Eye (tissue), 1 donor: ENCODE results near the gene OR7G3.

Experiments used
- DNase-seq: peaks from one replicate; pipeline ENCODE4 v3.0.0-alpha.2; 2015

Gene OR7G3

DNA sequence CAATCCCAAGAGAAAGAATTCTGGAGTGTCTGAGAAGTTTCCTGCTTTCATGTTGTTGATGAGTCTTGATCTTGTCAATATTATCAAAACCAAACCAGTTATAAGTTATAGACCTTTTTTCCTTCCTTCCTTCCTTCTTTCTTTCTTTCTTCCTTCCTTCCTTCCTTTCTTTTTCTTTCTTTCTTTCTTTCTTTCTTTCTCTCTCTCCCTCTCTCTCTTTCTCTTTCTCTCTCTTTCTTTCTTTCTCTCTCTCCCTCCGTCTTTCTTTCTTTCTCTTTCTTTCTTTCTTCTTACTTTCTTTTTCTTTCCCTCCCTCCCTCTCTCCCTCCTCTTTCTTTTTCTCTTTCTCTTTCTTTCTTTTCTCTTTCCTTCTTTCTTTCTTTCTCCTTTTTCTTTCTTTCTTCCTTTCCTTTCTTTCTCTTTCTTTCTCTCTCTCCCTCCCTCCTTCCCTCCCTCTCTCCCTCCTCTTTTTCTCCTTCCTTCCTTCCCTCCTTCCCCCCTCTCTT, at the start of gene OR7G3:
TSS of gene OR7G3 (minus strand) at position 51 of the 506 bp plus-strand sequence. CDS start at position 51, 0 bp downstream.
- no peak for DNase-seq

DNA sequence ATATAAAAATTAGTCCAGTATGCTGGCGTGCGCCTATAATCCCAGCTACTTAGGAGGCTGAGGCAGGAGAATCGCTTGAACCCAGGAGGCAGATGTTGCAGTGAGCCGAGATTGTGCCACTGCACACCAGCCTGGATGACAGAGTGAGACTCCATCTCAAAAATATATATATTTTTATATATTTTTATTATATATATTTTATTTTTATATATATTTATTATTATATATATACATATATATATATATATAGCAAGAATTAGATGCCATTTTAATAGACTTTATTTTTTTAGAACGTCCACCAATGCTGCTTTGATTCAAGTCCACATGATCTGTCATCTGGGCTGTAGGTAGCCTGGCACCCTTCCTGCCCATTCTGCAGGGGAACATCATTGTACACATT, 48.6 kb upstream of the OR7G3 start:
- no peak for DNase-seq

DNA sequence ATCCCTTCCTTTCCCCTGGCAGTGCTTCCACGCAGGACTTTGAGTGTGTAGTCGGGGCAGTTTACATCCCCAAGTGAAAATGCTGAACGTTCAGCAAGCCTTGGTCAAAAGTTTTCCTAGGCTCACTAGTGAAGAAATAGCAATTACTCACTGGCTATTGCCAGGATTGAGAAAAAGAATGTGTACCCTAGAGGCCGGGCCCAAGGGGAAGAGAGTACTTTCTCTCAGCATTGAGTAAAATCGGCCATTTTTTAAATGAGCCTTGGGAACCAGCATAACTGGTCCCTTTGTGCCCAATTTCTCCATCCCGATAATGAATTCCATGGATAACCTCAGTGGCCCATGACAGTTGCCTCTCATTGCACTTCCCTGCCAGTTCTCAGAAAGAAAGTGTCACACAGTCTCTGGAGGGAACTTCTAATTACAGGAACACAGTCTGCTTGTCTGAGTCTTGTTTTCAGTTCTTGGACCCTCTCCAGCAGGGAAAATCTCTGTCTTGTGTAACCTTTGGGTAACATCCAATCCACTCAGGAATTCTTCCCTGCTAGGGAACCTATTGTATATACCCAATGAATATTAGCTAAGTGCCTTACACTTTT, 44.7 kb upstream of the OR7G3 start:
- DNase-seq: no peak

DNA sequence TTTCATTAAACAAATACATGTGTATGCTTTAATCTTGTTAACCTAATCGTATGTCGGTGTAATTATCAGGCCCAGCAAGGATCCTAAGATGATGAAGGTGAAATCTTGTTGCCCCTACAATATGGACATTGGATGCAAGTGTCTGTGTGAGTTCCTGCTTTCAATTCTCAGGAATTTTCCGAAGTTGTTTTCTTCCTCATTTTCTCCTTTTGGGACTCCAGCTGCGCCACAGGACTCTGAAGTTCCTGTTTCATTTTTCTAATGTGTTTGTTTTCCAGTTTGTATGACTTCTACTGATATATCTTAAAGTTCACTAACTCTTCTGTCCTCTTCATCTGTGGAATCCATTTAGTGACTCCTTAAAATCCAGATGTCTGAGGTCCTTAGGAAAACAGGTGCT, 40.1 kb upstream of the OR7G3 start:
- no peak for DNase-seq

DNA sequence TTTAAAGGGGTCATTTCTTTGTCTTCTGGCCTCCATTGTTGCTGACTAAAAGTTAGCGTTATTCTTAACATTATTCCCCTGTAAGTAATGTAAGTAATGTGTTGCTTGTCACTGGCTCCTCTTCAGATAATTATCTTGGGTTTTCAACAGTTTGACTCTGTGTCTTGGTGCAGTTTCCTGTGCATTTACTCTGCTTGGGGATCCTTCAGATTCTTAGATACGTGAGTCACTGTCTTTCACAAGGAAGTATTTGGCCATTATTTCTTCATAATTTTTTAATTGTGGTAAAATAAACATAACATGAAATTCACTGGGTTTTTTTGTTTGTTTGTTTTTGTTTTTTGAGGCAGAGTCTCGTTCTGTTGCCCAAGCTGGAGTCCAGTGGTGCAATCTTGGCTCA, 38.5 kb upstream of the OR7G3 start:
- no peak for DNase-seq

DNA sequence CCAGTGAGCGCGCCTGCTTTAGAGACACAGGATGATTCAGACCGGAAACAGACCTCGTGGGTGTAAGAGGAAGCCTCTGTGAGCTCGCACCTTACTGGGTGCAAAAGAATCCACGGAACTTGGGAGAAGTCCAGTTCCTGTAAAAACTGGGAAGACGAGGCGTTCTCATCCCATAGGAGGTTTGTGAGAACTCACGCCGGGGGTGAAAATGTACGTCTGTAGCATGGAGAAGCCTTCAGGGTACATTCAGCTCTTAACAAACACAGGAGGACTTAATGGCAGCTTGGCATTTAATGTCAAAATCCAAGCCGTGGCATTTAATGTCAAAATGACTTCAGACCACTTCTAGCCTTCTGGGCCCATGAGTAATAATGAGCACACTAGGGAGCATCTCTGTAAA, 34.7 kb upstream of the OR7G3 start:
- DNase-seq: no peak

DNA sequence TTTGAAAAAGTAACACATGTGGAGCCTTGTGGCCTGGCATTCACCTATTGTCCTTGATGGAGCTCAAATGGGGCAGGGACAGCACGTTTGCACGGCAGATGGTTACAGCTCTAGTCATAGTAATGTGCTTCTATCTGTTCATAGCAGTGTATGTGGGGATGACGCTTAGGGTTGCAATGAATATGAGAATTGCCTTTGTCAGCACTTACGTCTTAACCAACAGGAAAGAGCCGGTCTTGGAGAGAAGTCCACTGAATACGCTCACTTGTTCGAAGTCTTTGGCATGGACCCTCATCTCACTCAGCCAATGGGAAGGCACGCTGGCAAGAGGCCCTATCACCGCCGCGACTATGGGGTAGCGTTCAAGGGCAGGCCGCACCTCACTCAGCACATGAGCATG, 33.1 kb upstream of the OR7G3 start:
- DNase-seq: no peak

DNA sequence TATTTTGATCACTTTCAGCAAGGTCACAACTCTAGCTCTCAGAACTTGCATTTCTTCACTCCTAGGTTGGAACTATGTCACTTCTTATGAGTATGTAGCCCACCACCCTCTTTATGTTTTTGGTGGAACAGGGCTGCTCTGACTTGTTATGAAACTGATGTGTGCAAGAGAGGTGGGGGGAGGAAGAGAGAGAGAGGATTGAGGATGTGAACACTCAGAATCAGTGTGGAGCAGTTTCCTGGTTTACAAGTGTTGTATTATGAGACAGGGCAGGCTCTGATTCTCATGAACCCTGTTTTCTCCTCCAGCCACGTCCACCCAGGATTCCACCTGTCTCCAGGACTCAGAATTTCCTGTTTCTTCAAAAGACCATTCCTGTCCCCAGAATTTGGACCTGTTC, 29.6 kb upstream of the OR7G3 start:
- DNase-seq: no peak

DNA sequence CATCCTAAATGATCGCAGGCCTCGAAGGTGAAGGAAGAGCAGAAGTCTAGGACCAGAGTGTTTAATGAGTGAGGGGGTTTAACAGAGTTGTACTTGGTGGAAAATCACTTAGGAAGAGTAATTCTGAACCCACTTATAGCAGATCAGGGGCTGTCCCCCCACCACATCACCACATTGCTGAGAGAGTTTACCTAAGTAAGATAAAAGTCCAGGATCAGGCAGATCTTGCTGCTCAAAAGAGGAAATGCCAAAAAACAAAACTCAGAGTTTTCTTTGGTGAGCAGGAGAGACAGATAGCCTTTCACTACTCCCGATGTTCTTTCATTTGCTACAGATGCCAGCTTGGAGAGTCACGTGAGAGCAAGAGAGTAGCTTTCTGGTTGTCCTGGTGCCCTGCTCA, 28.8 kb upstream of the OR7G3 start:
- DNase-seq: no peak

DNA sequence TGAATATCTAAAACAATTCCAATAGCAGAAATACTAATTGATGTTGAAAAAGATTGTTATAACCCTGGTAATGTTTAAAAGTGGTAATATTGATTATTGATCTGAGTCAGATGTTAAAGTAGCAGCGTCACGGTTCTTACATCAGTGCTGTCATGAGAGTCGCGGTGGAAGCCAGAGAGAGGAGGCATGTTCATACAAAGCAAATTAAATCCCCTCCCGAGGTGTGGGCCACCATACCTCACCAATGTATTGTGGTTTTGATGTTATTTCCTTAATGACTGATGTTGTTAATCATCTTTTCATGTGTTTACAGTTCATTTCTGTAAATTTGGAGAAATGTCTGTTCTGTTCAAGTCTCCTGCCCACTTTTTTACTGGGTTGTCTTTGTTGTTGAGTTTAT, 24.6 kb upstream of the OR7G3 start:
- DNase-seq: no peak

DNA sequence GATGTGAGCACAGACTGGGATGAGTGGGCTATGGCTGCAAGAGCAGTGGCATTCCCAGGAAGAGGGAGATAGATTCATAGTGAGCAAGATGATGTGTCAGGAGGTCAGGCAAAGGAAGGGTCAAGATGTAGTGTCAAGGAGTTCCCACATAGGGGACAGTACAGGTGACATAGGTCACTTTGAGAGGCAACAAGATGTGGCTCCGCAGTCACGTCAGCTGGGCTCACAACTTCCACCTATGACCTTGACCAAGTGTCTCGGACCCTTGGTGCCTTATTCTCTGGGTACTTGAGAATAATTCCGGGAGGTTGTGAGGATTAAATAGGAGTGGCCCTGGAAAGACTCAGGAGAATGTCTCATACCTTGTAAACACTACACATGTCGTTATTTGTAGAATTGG, 23.9 kb upstream of the OR7G3 start:
- DNase-seq: no peak

DNA sequence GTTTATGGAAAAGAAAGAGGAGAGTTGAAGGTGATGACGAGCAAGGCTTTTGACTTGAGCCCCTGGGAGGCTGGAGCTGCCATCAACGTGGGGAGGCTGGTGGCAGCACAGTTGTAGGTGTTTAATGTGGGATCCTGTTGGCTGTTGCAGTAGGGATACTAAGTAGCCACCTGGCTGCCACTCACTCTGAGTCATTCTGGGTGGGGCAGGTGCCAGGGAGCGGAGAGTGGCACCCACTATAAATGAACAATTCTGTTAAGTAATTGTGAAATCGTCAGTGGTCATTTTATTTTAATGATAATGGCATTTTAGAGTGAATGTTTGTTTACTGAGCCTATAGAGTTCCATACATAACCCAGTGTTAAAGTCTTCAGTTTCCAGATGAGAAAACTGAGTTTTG, 23.2 kb upstream of the OR7G3 start:
- no peak for DNase-seq

DNA sequence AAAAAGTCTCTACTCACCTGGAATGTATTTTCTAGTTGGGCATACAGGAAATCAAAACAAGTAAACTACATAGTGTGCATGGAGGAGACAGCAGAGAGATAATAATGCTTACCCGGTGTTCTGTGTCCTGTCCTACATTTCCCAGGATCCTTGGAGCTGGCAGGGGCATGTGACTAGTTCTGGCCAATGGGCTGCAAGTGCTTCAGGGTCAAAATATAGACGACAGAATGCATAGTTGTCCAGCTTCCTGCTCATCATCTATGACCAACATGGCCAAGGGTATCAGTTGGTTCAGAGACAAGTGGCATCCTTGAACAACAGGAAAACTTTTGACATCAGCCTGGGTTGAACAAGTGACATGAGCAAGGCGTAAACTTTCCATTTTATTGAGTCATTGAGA, 21.9 kb upstream of the OR7G3 start:
- DNase-seq: no peak

DNA sequence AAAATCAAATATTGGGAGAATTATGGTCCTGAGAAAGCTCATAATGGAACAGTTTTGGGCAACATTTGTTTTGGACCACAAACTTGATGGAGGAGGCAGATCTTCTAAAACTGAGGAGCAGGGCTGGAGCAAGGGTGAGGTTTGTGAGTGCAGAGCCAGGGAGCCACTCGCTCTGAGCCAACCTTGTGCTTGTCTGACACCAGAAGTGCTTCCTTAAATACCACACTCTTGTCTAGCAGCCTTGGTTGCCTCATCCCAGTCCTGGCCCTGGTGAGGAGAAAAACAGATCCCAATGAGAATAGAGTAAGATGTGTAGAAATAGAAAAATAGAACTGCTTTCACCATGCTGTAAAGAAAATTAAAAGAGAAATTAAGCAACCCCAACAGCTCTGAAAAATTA, 20.1 kb upstream of the OR7G3 start:
- DNase-seq: no peak

DNA sequence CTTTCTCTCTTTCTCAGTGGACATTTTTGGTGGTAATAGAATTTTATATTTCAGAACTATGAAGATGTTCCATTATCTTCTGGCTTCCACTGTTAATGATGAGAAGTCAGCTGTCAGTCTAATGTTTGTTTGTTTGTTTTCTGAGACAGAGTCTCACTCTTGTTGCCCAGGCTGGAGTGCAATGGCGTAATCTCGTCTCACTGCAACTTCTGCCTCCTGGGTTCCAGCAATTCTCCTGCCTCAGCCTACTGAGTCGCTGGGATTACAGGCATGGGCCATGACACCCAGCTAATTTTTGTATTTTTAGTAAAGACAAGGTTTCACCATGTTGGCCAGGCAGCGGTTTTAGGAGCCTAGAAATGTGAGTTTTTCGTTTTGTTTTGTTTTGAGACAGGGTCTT, 18.2 kb upstream of the OR7G3 start:
- no peak for DNase-seq

DNA sequence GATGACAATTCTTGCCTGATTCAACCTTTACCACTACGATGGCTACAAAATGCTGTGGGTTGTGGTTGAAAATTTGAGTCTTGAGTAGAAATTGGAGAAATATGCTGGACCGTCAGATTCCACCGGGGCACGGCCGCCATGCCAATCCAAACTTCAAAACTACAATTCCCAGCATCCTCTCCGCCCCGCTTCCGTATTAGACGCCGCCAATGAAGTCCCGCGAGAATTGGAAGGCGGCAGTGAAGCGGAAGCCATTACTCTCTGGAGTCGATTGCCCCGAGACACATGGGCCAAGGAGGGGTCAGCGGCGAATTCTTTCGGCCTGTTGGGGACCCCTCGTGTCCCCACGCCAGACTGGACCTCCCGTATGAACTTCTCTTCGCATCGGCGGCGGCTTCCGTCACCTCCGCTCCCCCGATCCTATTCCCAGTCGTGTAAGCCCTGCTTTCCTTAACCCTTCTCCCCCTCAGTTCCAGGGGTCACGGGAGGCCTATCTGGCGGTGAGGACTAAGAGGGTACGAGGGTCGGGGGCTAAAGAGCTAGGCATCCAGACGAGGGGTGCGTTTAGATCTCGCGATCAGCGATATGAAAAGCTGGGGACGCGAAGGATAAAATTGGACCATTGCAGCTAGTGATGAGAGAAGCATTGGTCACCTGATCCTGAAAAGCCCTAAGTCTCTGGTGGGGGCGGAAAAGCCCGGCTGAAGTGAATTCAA, 13.6 kb upstream of the OR7G3 start, which contains the start of gene ZNF317:
TSS of gene ZNF317 (plus strand) at position 239 of the 716 bp plus-strand sequence. CDS start 15,620 bp downstream, outside the sequence.
- peak; percentile 99 for DNase-seq

DNA sequence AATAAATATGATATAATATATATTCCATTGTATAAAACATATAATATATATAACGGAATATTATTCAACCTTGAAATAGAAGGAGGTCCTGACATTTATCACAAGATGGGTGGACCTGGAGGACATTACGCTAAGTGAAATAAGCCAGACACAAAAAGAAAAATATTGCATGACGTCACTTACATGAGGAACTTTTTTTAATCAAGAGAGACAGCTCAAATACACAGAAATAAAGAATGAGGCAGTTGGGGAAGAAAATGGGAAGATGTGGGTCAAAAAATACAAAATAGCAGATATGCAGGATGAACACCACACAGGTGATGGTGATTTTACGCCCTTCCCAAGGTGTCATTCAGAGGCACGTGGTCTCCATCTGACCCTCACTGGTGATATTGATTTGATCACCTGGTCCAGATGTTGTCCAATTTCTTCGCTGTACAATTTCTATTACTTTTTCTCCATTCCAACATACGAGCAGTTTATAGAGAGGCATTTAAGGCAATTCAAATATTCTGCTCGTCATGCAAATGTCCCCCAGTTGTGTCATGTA, 12.9 kb upstream of the OR7G3 start:
- DNase-seq: no peak

DNA sequence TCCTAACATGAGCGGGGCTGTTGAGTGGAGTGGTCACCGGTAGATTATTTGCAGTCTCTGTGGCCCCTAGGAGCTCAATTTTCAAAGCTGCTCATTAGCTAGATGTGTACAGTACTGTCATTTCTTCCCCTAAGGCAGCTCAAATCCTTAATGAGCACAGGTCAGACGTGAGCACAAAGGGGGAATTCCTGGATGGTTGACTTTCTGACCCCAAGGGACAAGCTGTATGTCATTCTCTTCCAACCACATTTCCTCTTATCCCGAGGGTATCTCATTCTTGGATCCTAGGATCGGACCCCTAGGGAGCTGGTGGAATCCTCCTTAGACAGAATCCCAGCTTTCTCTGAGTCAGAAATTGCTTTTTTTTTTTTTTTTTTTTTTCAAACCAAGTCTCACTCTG, 5.7 kb upstream of the OR7G3 start:
- no peak for DNase-seq

DNA sequence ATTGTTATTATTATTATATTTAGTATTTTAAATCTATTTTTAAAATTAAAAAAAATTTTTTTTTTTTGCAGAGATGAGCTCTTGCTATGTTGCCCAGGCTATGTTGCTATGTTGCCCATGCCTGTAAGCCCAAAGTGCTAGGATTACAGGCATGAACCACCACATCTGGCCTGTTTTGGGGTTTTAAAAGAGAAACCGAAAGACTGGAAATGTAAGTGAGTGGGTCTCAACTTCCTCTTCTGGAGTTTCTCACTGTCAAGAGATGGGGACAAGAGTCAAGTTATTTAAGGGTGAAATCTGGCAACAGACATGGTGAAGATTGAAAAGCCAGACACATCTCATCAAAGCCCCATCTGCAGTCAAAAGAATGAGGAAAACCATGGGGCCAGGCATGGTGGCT, 4.2 kb upstream of the OR7G3 start:
- no peak for DNase-seq

DNA sequence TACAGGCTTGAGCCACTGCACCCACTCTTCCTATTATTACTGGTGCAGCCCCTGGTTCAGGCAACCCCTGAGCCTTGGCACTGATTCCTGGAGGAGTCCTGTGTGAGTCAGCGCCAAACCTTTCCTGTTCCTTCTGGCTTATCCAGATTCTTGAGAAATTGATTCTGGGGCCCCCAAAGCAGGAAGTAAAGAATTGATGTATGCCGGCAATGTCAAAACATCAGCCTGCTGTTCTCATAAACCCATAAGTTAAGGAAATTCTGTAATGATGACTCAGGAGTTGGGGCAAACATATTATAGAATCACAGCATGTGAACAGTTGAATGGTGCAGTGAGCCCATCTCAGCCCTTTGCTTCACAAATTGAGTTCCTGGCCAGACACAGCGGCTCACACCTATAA, 1.4 kb upstream of the OR7G3 start:
- no peak for DNase-seq

DNA sequence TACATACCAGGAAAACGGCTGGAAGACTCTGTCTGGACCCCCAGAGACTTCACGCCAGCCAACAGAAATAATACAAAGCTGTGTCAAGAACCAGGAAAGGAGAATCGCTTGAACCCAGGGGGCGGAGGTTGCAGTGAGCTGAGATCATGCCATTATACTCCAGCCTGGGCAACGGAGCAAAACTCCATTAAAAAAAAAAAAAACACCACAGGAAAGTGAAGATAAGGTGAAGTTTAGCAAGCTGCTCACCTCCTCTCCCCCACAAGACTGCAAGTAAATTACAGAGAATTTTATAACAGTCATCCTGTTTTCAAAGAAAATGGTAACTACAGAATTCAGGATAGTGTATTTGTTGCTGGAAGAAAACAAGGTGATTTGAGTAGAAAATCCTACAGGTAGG, 10.2 kb downstream of the OR7G3 start:
- no peak for DNase-seq

DNA sequence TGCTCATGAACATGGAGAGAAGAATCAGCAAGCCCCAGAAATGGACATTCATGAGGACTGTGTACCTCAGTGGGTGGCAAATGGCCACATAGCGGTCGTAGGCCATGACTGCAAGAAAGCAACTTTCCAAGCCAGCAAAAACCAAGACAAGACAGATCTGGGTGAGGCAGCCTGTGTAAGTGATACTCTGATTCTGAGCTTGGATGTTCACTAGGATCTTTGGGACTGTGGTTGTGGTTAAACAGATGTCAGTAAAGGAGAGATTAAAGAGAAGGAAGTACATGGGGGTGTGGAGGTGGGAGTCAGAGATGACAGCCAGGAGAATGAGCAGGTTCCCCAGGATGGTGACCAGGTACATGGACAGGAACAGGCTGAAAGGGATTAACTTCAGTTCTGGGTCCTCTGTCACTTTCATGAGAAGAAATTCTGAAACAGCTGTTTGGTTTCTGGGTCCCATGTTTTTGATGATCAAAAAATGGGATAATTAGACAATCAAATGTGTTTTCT, 11.4 kb downstream of the OR7G3 start, which contains the start of gene OR7G1:
TSS of gene OR7G1 (minus strand) at position 457 of the 507 bp plus-strand sequence. CDS start at position 457, 0 bp downstream.
- DNase-seq: no peak

DNA sequence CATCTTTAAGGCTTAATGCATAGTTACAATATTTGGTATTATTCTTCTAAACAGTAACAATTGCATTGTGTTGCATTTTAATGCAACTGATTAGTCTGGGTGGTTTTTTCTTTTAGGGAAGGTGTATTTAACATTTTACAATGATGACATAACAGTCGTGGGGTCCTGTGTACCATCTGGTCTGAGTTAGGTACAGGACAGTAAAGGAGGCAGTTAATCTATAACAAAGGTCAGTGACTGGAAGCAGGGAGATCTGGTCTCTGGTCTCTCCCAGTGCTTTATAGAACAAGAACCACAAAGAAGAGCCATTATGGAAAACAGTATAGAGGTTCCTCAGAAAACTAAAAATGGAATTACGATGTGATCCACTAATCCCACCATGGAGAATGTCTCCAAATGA, 16.8 kb downstream of the OR7G3 start:
- no peak for DNase-seq

DNA sequence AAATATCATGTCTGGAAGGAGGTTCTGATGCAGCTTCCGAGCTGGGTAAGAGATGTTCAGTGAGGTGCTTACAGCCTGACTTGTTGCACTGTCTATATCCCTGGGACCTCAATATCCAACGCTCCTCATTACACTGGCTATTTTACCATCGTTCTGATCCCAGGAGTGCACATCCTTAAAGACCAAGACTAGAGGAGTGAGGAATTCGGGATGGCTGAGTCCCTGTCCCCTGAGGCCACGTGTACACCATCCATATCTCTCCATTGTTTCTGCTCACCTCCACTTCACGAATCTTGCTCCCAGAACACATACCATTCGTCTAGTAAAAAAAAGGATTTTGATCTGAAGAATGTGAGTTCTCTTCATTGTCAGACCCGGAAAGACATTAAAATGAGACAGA, 19.4 kb downstream of the OR7G3 start, which contains the start of gene OR7G2:
TSS of gene OR7G2 (minus strand) at position 101 of the 400 bp plus-strand sequence. CDS start 4,232 bp downstream, outside the sequence.
- DNase-seq: no peak
